SIG-M5 treated with dmso at 0.1 percent for 504 hours (cell line): Measurements from ENCODE around the gene HHAT.

ENCODE experiments used
- DNase-seq: peaks from one replicate; lab custom pipeline; 2025; ENCODE audit not compliant: unreplicated experiment; lab: John Stamatoyannopoulos, UW

Gene HHAT

GRCh38 chr1:210698661-210699060 is 370.0 kb downstream of the HHAT start:
- DNase-seq, result no peak

GRCh38 chr1:210700083-210700482 is 371.4 kb downstream of the HHAT start:
- DNase-seq, result no peak

- DNase-seq, result no peak
Measured at GRCh38 chr1:210700511-210700910, 371.8 kb downstream of the HHAT start.

- DNase-seq, result no peak
Measured at GRCh38 chr1:210702506-210702905, 373.8 kb downstream of the HHAT start.

- DNase-seq, result no peak
Measured at GRCh38 chr1:210703593-210703992, 374.9 kb downstream of the HHAT start.

- no peak for DNase-seq
Measured at GRCh38 chr1:210705086-210705485, 376.4 kb downstream of the HHAT start.

GRCh38 chr1:210706246-210706645 is 377.5 kb downstream of the HHAT start:
- DNase-seq, result no peak

- no peak for DNase-seq
Measured at GRCh38 chr1:210707300-210708240, 378.9 kb downstream of the HHAT start.

GRCh38 chr1:210709701-210710100 is 381.0 kb downstream of the HHAT start:
- no peak for DNase-seq

GRCh38 chr1:210711825-210712612 is 383.3 kb downstream of the HHAT start:
- no peak for DNase-seq

- DNase-seq, result no peak
Measured at GRCh38 chr1:210715072-210715471, 386.4 kb downstream of the HHAT start.

GRCh38 chr1:210722410-210723081 is 393.8 kb downstream of the HHAT start:
- DNase-seq, result no peak

GRCh38 chr1:210723646-210724045 is 394.9 kb downstream of the HHAT start:
- no peak for DNase-seq

- DNase-seq, result no peak
Measured at GRCh38 chr1:210724768-210725167, 396.1 kb downstream of the HHAT start.
